GM21390 (cell line): ENCODE measurements around the gene ACP3.
"Not testable (repeated sequence)": the region's sequence is repeated elsewhere in the genome, so short reads cannot be mapped to it uniquely, and the experiment has no call there.

Source experiments
- ATAC-seq: cut with Tn5 transposase; IDR thresholded peaks from one replicate; pipeline ENCODE4 v1.9.1; 2021; ENCODE audit not compliant: unreplicated experiment

The ACP3 gene

GRCh38 chr3:132354916-132355702 is 37.9 kb downstream of the ACP3 start:
- ATAC-seq: no peak

- no peak for ATAC-seq
Measured at GRCh38 chr3:132356568-132356967, 39.4 kb downstream of the ACP3 start.

GRCh38 chr3:132360717-132361116 is 43.5 kb downstream of the ACP3 start:
- no peak for ATAC-seq

GRCh38 chr3:132362329-132362728 is 45.1 kb downstream of the ACP3 start:
- no peak for ATAC-seq

- no peak for ATAC-seq
Measured at GRCh38 chr3:132368515-132368914, 51.3 kb downstream of the ACP3 start.

GRCh38 chr3:132368962-132369361 is 51.8 kb downstream of the ACP3 start:
- no peak for ATAC-seq

GRCh38 chr3:132376945-132377354 is 59.7 kb downstream of the ACP3 start:
- ATAC-seq: not testable (repeated sequence)

GRCh38 chr3:132378048-132378762 is 61.0 kb downstream of the ACP3 start:
- no peak for ATAC-seq

- ATAC-seq: no peak
Measured at GRCh38 chr3:132378846-132379245, 61.6 kb downstream of the ACP3 start.

GRCh38 chr3:132380920-132381319 is 63.7 kb downstream of the ACP3 start:
- ATAC-seq: no peak

- ATAC-seq: no peak
Measured at GRCh38 chr3:132381348-132381944, 64.2 kb downstream of the ACP3 start.

- ATAC-seq: no peak
Measured at GRCh38 chr3:132382267-132382666, 65.1 kb downstream of the ACP3 start.

GRCh38 chr3:132382688-132383194 is 65.5 kb downstream of the ACP3 start:
- ATAC-seq: no peak

GRCh38 chr3:132386259-132386658 is 69.1 kb downstream of the ACP3 start:
- no peak for ATAC-seq

- ATAC-seq: not testable (repeated sequence)
Measured at GRCh38 chr3:132392675-132393074, 75.5 kb downstream of the ACP3 start.

GRCh38 chr3:132394320-132394719 is 77.1 kb downstream of the ACP3 start:
- ATAC-seq: no peak

GRCh38 chr3:132395126-132395525 is 77.9 kb downstream of the ACP3 start:
- ATAC-seq: no peak

GRCh38 chr3:132396255-132396654 is 79.0 kb downstream of the ACP3 start:
- no peak for ATAC-seq

GRCh38 chr3:132396776-132397175 is 79.6 kb downstream of the ACP3 start:
- not testable (repeated sequence) for ATAC-seq

GRCh38 chr3:132399054-132399929 is 82.1 kb downstream of the ACP3 start:
- ATAC-seq: no peak

- no peak for ATAC-seq
Measured at GRCh38 chr3:132401255-132401654, 84.0 kb downstream of the ACP3 start.
